Small intestine (tissue), 7 donors: Measurements from ENCODE around the gene CEBPB. TPM values are rescaled to one million over a fixed set of nuclear protein-coding genes. Genes with fewer than 3 reads are reported as not detected.

ENCODE experiments used
- DNase-seq, 2 donors: peaks; one replicate each; pipeline versions ENCODE4 v3.0.0 to v3.0.0-alpha.2; 2013
- FAIRE-seq: peaks from 2 replicates; lab custom pipeline; 2012; peaks lifted over from hg19 to GRCh38; lab: Jason Lieb, UNC
- H3K27ac ChIP-seq, 3 donors: one replicate each; pipeline ENCODE4 v1.5.1; 2013; ENCODE audit warnings: low read length in 2 of 3, mild to moderate bottlenecking in 2 of 3, control low read depth in 1 of 3, inconsistent platforms in 1 of 3, low read depth in 1 of 3, moderate library complexity in 1 of 3
- H3K27me3 ChIP-seq, 3 donors: one replicate each; pipeline ENCODE4 v1.6.1; 2013; ENCODE audit warnings: low read length in 3 of 3, inconsistent platforms in 1 of 3; ENCODE audit not compliant: control insufficient read depth in 3 of 3, insufficient read depth in 3 of 3
- H3K36me3 ChIP-seq, 3 donors: one replicate each; pipeline ENCODE4 v1.6.1; 2013; ENCODE audit warnings: low read length in 3 of 3, inconsistent platforms in 1 of 3, low read depth in 1 of 3, mild to moderate bottlenecking in 1 of 3, moderate library complexity in 1 of 3; ENCODE audit not compliant: control insufficient read depth in 3 of 3, insufficient read depth in 2 of 3
- H3K4me1 ChIP-seq, 3 donors: one replicate each; pipeline ENCODE4 v1.6.1; 2013; ENCODE audit warnings: low read length in 2 of 3, inconsistent platforms in 1 of 3, low read depth in 1 of 3, mild to moderate bottlenecking in 1 of 3, moderate library complexity in 1 of 3; ENCODE audit not compliant: control insufficient read depth in 3 of 3, insufficient read depth in 2 of 3
- H3K4me3 ChIP-seq, 3 donors: one replicate each; pipeline ENCODE4 v1.5.1; 2013; ENCODE audit warnings: low read length in 3 of 3, control low read depth in 1 of 3, inconsistent platforms in 1 of 3, low read depth in 1 of 3, mild to moderate bottlenecking in 1 of 3, moderate library complexity in 1 of 3
- H3K9me3 ChIP-seq, 2 donors: one replicate each; pipeline ENCODE4 v1.6.1; 2013; ENCODE audit warnings: low read depth in 1 of 2, low read length in 1 of 2; ENCODE audit not compliant: control insufficient read depth in 2 of 2, insufficient read depth in 1 of 2
- WGBS, 3 donors: extraction: QIAGEN DNeasy Blood & Tissue Kit; methylation state at CpG; one replicate each; pipeline ENCODE4 v1.1.7; 2013; 5-methylcytosine and 5-hydroxymethylcytosine counted together
- polyA plus RNA-seq, 4 donors: library from polyadenylated mRNA; stranded (reverse) in 3 of 4; unstranded in 1 of 4; fragments of 200-250 nt in 3 of 4; fragments of 120-200 nt in 1 of 4; gene quantifications; one replicate each; pipeline versions ENCODE4 v1.2.1 to v1.2.3, GENCODE V29; 2013
- donor health status: healthy with polysubstance abuse.
- donor health status: control.
- donor health status: control.
- donor health status: Bipolar disorder and iron deficiency.
- donor health status: healthy.

CEBPB gene
- polyA plus RNA-seq, 4 donors, result 7.6 to 26.0 (median 20.4) TPM

GRCh38 chr20:50216543-50217206 lies 26.0 kb downstream of the CEBPB start:
- FAIRE-seq (no peak), DNase-seq (peak; percentile 38 to 94)
- Histone ChIP-seq H3K27ac (peak overlapping the region in 1 of 3 donors; percentile 87), H3K4me3 (peak overlapping the region in 1 of 3 donors; percentile 32), H3K36me3 (no peaks in the 10 kb centered on the region), H3K27me3 (no peaks in the 10 kb centered on the region), H3K9me3 (peaks cover 0 to 7% of the 10 kb centered on the region in 2 donors), H3K4me1 (peaks cover 0 to 45% (median 3%) of the 10 kb centered on the region in 3 donors)
- WGBS, 3 donors, result 8 to 42% (median 34%) methylated on average over 3 to 4 of the region's 4 CpGs

- WGBS, 3 donors, result 88 to 94% (median 93%) methylated on average over 14 of the region's 14 CpGs
Observed at GRCh38 chr20:50217207-50217949, 26.7 kb downstream of the CEBPB start.

GRCh38 chr20:50218987-50219435 lies 28.4 kb downstream of the CEBPB start:
- H3K27ac ChIP-seq, result no peak overlapping the region

More at GRCh38 chr20:50217207-50217949, 26.7 kb downstream of the CEBPB start:
- peaks cover 0 to 7% of the 10 kb centered on the region in 2 donors for H3K9me3 ChIP-seq
- H3K4me1 ChIP-seq, result peaks cover 0 to 45% (median 3%) of the 10 kb centered on the region in 3 donors
- H3K27ac ChIP-seq, result peak overlapping the region in 1 of 3 donors; percentile 87
- no peaks in the 10 kb centered on the region for H3K27me3 ChIP-seq
- no peaks in the 10 kb centered on the region for H3K36me3 ChIP-seq
- no peak for FAIRE-seq
- H3K4me3 ChIP-seq, result no peak overlapping the region
- no peak for DNase-seq

GRCh38 chr20:50219600-50219999 lies 29.0 kb downstream of the CEBPB start:
- DNase-seq (no peak), FAIRE-seq (no peak)
- peaks cover 0 to 45% (median 3%) of the 10 kb centered on the region in 3 donors for H3K4me1 ChIP-seq
- H3K4me3 ChIP-seq, result no peak overlapping the region
- peaks cover 0 to 15% of the 10 kb centered on the region in 2 donors for H3K9me3 ChIP-seq
- H3K27ac ChIP-seq, result no peak overlapping the region
- 85 to 94% (median 88%) methylated on average over 4 of the region's 4 CpGs for WGBS, 3 donors
- no peaks in the 10 kb centered on the region for H3K27me3 ChIP-seq
- H3K36me3 ChIP-seq, result no peaks in the 10 kb centered on the region

More at GRCh38 chr20:50218987-50219435, 28.4 kb downstream of the CEBPB start:
- Histone ChIP-seq H3K27me3 (no peaks in the 10 kb centered on the region), H3K36me3 (no peaks in the 10 kb centered on the region), H3K9me3 (peaks cover 0 to 9% of the 10 kb centered on the region in 2 donors), H3K4me3 (no peak overlapping the region), H3K4me1 (peaks cover 0 to 45% (median 3%) of the 10 kb centered on the region in 3 donors)
- 55 to 76% (median 68%) methylated on average over 5 of the region's 5 CpGs for WGBS, 3 donors
- FAIRE-seq (no peak), DNase-seq (no peak)

- Histone ChIP-seq H3K27me3 (no peaks in the 10 kb centered on the region), H3K4me1 (peaks cover 0 to 41% (median 3%) of the 10 kb centered on the region in 3 donors), H3K36me3 (no peaks in the 10 kb centered on the region), H3K27ac (no peak overlapping the region), H3K4me3 (no peak overlapping the region), H3K9me3 (peaks cover 0 to 15% of the 10 kb centered on the region in 2 donors)
- FAIRE-seq, result no peak
- 70 to 76% (median 72%) methylated on average over 11 of the region's 11 CpGs for WGBS, 3 donors
- peak in 1 of 2 donors; percentile 43 for DNase-seq
Observed at GRCh38 chr20:50220093-50220893, 29.7 kb downstream of the CEBPB start.

GRCh38 chr20:50220894-50221365 lies 30.3 kb downstream of the CEBPB start:
- peaks cover 0 to 15% of the 10 kb centered on the region in 2 donors for H3K9me3 ChIP-seq
- H3K27ac ChIP-seq, result no peak overlapping the region
- peaks cover 0 to 35% (median 3%) of the 10 kb centered on the region in 3 donors for H3K4me1 ChIP-seq
- H3K36me3 ChIP-seq, result no peaks in the 10 kb centered on the region
- FAIRE-seq, result no peak
- 79 to 82% (median 81%) methylated on average over 13 of the region's 13 CpGs for WGBS, 3 donors
- no peak overlapping the region for H3K4me3 ChIP-seq
- DNase-seq, result no peak
- H3K27me3 ChIP-seq, result no peaks in the 10 kb centered on the region

GRCh38 chr20:50221501-50222308 lies 31.1 kb downstream of the CEBPB start:
- Histone ChIP-seq H3K27me3 (no peaks in the 10 kb centered on the region), H3K4me1 (peaks cover 0 to 32% (median 0%) of the 10 kb centered on the region in 3 donors), H3K4me3 (no peak overlapping the region), H3K36me3 (no peaks in the 10 kb centered on the region), H3K9me3 (peaks cover 0 to 15% of the 10 kb centered on the region in 2 donors), H3K27ac (no peak overlapping the region)
- WGBS, 3 donors, result 80 to 90% (median 88%) methylated on average over 18 of the region's 18 CpGs
- DNase-seq (no peak), FAIRE-seq (no peak)
